H4 (cell line): ENCODE data around the gene MORN5. TPM values are rescaled to one million over a fixed set of nuclear protein-coding genes. Genes with fewer than 3 reads are reported as not detected.

Experiments used
- DNase-seq: peaks from one replicate; pipeline ENCODE4 v3.0.0-alpha.2; 2015; ENCODE audit warnings: low spot score
- total RNA-seq: library from RNA; depleted of rRNA; stranded (reverse); fragments of >200 nt; shearing (Covaris generic); gene quantifications from 2 replicates; pipeline ENCODE4 v1.2.3, GENCODE V29; 2014; rRNA removed

MORN5 gene
- total RNA-seq, 1 experiment from 2014 or later, result not detected

- no peak for DNase-seq
Measured at GRCh38 chr9:122232796-122233306, 73.1 kb downstream of the MORN5 start.

GRCh38 chr9:122234022-122234748, 74.5 kb downstream of the MORN5 start:
- no peak for DNase-seq

GRCh38 chr9:122236681-122237080, 77.0 kb downstream of the MORN5 start:
- no peak for DNase-seq

GRCh38 chr9:122239722-122240121, 80.0 kb downstream of the MORN5 start:
- no peak for DNase-seq

- no peak for DNase-seq
Measured at GRCh38 chr9:122244349-122244748, 84.6 kb downstream of the MORN5 start.

- DNase-seq, result no peak
Measured at GRCh38 chr9:122246666-122247065, 87.0 kb downstream of the MORN5 start.

- DNase-seq, result no peak
Measured at GRCh38 chr9:122248448-122248865, 88.7 kb downstream of the MORN5 start.

Other genes with a start within 250 kb of the MORN5 start
- 1.2 and 2.0 TPM in 2 replicates for gene TTLL11, start 66.6 kb upstream of the MORN5 start, total RNA-seq
- 69.3 and 88.0 TPM in 2 replicates for gene NDUFA8, start 129 bp upstream of the MORN5 start, total RNA-seq
- gene LHX6, start 69.0 kb downstream of the MORN5 start, total RNA-seq, result 0.90 and 1.4 TPM in 2 replicates
- gene RBM18, start 104.9 kb downstream of the MORN5 start, total RNA-seq, result 9.1 and 15.7 TPM in 2 replicates
- 74.0 and 77.7 TPM in 2 replicates for gene MRRF, start 105.0 kb downstream of the MORN5 start, total RNA-seq
- 0.37 and 0.74 TPM in 2 replicates for gene PTGS1, start 211.1 kb downstream of the MORN5 start, total RNA-seq